H1 (cell line): Measurements from ENCODE around the gene B3GALT6. TPM values are rescaled to one million over a fixed set of nuclear protein-coding genes. Genes with fewer than 3 reads are reported as not detected.

Experiments used
- ATF3 ChIP-seq: IDR thresholded peaks from 2 replicates; pipeline ENCODE4 v1.6.1; 2011; ENCODE audit warnings: low read depth, mild to moderate bottlenecking, low read length; ENCODE audit not compliant: insufficient read depth
- BRCA1 ChIP-seq: IDR thresholded peaks from 2 replicates; pipeline ENCODE4 v1.6.1; 2012; ENCODE audit warnings: low read depth, low read length, improper control_type of control experiment
- CEBPB ChIP-seq: IDR thresholded peaks from 2 replicates; pipeline ENCODE4 v1.6.1; 2012; ENCODE audit warnings: low read depth, low read length
- CHD1 ChIP-seq: IDR thresholded peaks from 2 replicates; pipeline ENCODE4 v1.6.1; 2012; ENCODE audit warnings: low read depth, low read length, improper control_type of control experiment
- CREB1 ChIP-seq: IDR thresholded peaks from 2 replicates; pipeline ENCODE4 v1.6.1; 2012; ENCODE audit warnings: inconsistent platforms
- MAX ChIP-seq: IDR thresholded peaks from 2 replicates; pipeline ENCODE4 v1.6.1; 2012; ENCODE audit warnings: inconsistent platforms
- PHF8 ChIP-seq: fragments of 200-600 bp; sonication (generic); conservative IDR thresholded peaks from 2 replicates; pipeline ENCODE4 v1.7.1; 2012; ENCODE audit warnings: low read depth, mild to moderate bottlenecking, inconsistent platforms, low read length, moderate library complexity
- SP2 ChIP-seq: IDR thresholded peaks from 2 replicates; pipeline ENCODE4 v1.6.1; 2012; ENCODE audit warnings: mild to moderate bottlenecking, low read length, inconsistent platforms
- TAF7 ChIP-seq: optimal IDR thresholded peaks from 2 replicates; pipeline ENCODE3; 2011; ENCODE audit warnings: low read depth, mild to moderate bottlenecking, inconsistent platforms, low read length, moderate library complexity, borderline replicate concordance
- TEAD4 ChIP-seq: IDR thresholded peaks from 2 replicates; pipeline ENCODE4 v1.6.1; 2012; ENCODE audit warnings: low read depth, low read length, inconsistent platforms, mixed read lengths
- polyA plus RNA-seq, 7 experiments: library from polyadenylated mRNA; depleted of rRNA in 3 of 7; stranded (reverse) in 5 of 7; unstranded in 2 of 7; fragments of >200 nt in 5 of 7; fragments of 200-250 nt in 2 of 7; gene quantifications; 1 replicate in 5 of 7; 2 replicates in 1 of 7; 4 replicates in 1 of 7; pipeline versions ENCODE4 v1.2.1 to v1.2.3, GENCODE V29; 2011 to 2013; ENCODE audit warnings: missing spikeins in 2 of 7, mixed read lengths in 2 of 7
- total RNA-seq: library from RNA; stranded (reverse); fragmentation: NEBNext Ultra II Directional; extraction: Animal tissue kit (Norgen Biotek cat#: 25700); gene quantifications from 2 replicates; pipeline ENCODE4 v1.2.1, GENCODE V29; 2021

Gene B3GALT6
- total and polyA plus RNA-seq, 2 of the 8 experiments (the other 6 are each of a cell fraction or from before 2014, with no cell fraction given) = 18.4 to 20.4 TPM

GRCh38 chr1:1210726-1211540 lies 21.1 kb upstream of the B3GALT6 start (continued):
- TF ChIP-seq ATF3 (no peak), TEAD4 (no peak), CHD1 (no peak), PHF8 (no peak), MAX (no peak), TAF7 (no peak), CREB1 (no peak), SP2 (no peak), CEBPB (no peak), BRCA1 (no peak)
- TF ChIP-seq, all 59 proteins: peak for 0
